Measurements from ENCODE around the gene FGD4. TPM values are rescaled to one million over a fixed set of nuclear protein-coding genes. Genes with fewer than 3 reads are reported as not detected.

Gene FGD4
- total RNA-seq, 1 experiment from 2014 or later, result 39.7 TPM

GRCh38 chr12:32466986-32467711, 67.8 kb downstream of the FGD4 start (continued):
- TF ChIP-seq ZNF532 (CRISPR knock-in tag; IDR thresholded peaks at IDR 0.05; ENCODE audit: borderline replicate concordance) (no peak), CREB1 (CRISPR knock-in tag; IDR thresholded peaks at IDR 0.05) (no peak), TP53 (CRISPR knock-in tag; IDR thresholded peaks at IDR 0.05) (no peak)

GRCh38 chr12:32467959-32468863, 68.9 kb downstream of the FGD4 start:
- CTCF ChIA-PET, result no interaction called here
- TF ChIP-seq ESRRA (CRISPR knock-in tag; IDR thresholded peaks at IDR 0.05; ENCODE audit: borderline replicate concordance), result no peak
- TF ChIP-seq SMAD3 (CRISPR knock-in tag; IDR thresholded peaks at IDR 0.05; ENCODE audit: borderline replicate concordance), result no peak
- no peak for TF ChIP-seq FOXP1 (CRISPR knock-in tag; IDR thresholded peaks at IDR 0.05; ENCODE audit: borderline replicate concordance)
- TF ChIP-seq RORB (CRISPR knock-in tag; IDR thresholded peaks at IDR 0.05), result no peak
- TF ChIP-seq TEAD1 (CRISPR knock-in tag; IDR thresholded peaks at IDR 0.05), result no peak
- TF ChIP-seq ZNF121 (CRISPR knock-in tag; IDR thresholded peaks at IDR 0.05), result no peak
- no peak for TF ChIP-seq NR2C2 (CRISPR knock-in tag; IDR thresholded peaks at IDR 0.05)
- no peak for TF ChIP-seq E2F5 (CRISPR knock-in tag; IDR thresholded peaks at IDR 0.05)
- no peak for TF ChIP-seq TP53 (CRISPR knock-in tag; IDR thresholded peaks at IDR 0.05)
- TF ChIP-seq, protein P1, sequence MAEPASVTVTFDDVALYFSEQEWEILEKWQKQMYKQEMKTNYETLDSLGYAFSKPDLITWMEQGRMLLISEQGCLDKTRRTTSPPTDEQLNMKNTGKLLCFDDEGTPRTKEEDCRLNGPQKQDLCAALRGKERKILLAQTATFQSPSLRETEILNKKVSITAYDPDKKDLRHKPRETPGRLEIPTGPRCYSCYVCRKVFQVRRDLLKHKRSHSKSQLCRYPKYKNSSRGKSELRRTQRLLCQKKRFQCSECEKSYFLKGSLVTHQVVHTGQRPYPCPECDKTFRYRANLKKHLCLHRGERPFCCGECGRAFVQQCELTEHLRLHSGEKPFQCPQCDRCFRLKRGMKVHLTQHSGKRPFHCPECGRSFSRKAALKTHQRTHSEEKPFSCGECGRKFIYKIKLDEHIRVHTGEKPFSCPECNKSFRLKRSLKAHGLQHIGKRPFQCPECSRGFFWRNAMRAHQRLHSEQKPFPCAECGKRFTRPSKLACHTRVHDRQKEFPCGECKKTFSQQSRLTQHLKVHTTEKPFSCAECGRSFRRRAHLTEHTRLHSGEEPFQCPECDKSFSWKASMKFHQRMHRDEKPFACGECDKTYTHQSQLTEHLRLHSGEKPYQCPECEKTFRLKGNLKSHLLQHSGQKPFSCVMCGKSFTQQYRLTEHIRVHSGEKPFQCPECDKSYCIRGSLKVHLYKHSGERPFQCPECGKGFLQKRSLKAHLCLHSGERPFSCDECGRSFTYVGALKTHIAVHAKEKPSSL (CRISPR knock-in tag; conservative IDR thresholded peaks at IDR 0.05), result no peak
- no peak for TF ChIP-seq ELF4 (CRISPR knock-in tag; IDR thresholded peaks at IDR 0.05; ENCODE audit: low read depth)
- no peak for TF ChIP-seq SP1 (CRISPR knock-in tag; conservative IDR thresholded peaks at IDR 0.05)
- TF ChIP-seq, protein P2, sequence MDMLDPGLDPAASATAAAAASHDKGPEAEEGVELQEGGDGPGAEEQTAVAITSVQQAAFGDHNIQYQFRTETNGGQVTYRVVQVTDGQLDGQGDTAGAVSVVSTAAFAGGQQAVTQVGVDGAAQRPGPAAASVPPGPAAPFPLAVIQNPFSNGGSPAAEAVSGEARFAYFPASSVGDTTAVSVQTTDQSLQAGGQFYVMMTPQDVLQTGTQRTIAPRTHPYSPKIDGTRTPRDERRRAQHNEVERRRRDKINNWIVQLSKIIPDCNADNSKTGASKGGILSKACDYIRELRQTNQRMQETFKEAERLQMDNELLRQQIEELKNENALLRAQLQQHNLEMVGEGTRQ (CRISPR knock-in tag; IDR thresholded peaks at IDR 0.05), result no peak
- TF ChIP-seq, protein P3, sequence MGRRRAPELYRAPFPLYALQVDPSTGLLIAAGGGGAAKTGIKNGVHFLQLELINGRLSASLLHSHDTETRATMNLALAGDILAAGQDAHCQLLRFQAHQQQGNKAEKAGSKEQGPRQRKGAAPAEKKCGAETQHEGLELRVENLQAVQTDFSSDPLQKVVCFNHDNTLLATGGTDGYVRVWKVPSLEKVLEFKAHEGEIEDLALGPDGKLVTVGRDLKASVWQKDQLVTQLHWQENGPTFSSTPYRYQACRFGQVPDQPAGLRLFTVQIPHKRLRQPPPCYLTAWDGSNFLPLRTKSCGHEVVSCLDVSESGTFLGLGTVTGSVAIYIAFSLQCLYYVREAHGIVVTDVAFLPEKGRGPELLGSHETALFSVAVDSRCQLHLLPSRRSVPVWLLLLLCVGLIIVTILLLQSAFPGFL (CRISPR knock-in tag; IDR thresholded peaks at IDR 0.05; ENCODE audit: borderline replicate concordance), result no peak
- TF ChIP-seq CREM (CRISPR knock-in tag; IDR thresholded peaks at IDR 0.05), result no peak
- TF ChIP-seq OVOL2 (CRISPR knock-in tag; IDR thresholded peaks at IDR 0.05; ENCODE audit: borderline replicate concordance), result no peak
- TF ChIP-seq RELA (CRISPR knock-in tag; IDR thresholded peaks at IDR 0.05; ENCODE audit: borderline replicate concordance), result no peak
- TF ChIP-seq ZNF396 (CRISPR knock-in tag; IDR thresholded peaks at IDR 0.05; ENCODE audit: borderline replicate concordance), result no peak
- no peak for TF ChIP-seq ZNF416 (CRISPR knock-in tag; IDR thresholded peaks at IDR 0.05)
- POLR2A ChIA-PET, result interaction anchor here (1.1 kb wide), 1 partner anchor 68 kb away, joined by 3 read pairs; no protein-coding TSS in a partner anchor

More at GRCh38 chr12:32467959-32468863, 68.9 kb downstream of the FGD4 start:
- no peak for ATAC-seq
- Mint-ChIP-seq H3K9me3 (peaks cover 3% of the 10 kb centered on the region), H3K36me3 (peaks cover 33% of the 10 kb centered on the region), H3K27me3 (ENCODE audit: low read depth) (no peaks in the 10 kb centered on the region), H3K4me3 (no peak overlapping the region), H3K27ac (peak overlapping the region; percentile 36), H3K4me1 (peaks cover 13% of the 10 kb centered on the region)
- no peak for DNase-seq (ENCODE audit: low spot score)

Measured in WTC11 (cell line).